HL-60 (cell line): ENCODE measurements around the gene GLI3.

ENCODE experiments used
- GABPA ChIP-seq: IDR thresholded peaks from 2 replicates; pipeline ENCODE4 v1.6.1; 2012; ENCODE audit warnings: low read depth
- POLR2AphosphoS5 ChIP-seq: IDR thresholded peaks from 2 replicates; pipeline ENCODE4 v1.6.1; 2012; ENCODE audit warnings: low read depth
- TF ChIP-seq, protein P1 (sequence below): IDR thresholded peaks from one replicate; pipeline ENCODE4 v1.5.1; 2011; ENCODE audit warnings: low read length, control low read depth, inconsistent platforms; ENCODE audit not compliant: insufficient read depth
- TF ChIP-seq, protein P2 (sequence below): IDR thresholded peaks from 2 replicates; pipeline ENCODE4 v1.6.1; 2012; ENCODE audit warnings: low read depth; ENCODE audit not compliant: insufficient replicate concordance

DNA sequence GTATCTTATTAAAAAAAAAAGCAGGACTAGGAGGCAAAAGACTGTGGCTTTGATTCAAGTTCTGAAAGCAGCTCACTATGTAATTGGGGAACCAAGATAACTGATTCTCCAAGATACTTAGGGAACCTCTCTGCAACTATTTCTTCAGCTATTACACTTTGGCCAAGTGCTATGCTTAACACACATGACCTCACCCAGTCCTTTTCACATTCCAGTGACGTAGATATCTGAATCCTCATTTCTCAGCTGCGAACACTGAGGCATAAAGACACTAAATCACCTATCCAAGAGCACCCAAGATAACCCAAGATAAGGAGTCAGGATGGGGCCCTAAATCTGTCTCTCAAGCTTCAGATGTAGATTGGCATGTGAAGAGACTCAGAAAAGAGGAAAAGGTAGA lies 133.6 kb downstream of the GLI3 start:
- TF ChIP-seq, protein P1, sequence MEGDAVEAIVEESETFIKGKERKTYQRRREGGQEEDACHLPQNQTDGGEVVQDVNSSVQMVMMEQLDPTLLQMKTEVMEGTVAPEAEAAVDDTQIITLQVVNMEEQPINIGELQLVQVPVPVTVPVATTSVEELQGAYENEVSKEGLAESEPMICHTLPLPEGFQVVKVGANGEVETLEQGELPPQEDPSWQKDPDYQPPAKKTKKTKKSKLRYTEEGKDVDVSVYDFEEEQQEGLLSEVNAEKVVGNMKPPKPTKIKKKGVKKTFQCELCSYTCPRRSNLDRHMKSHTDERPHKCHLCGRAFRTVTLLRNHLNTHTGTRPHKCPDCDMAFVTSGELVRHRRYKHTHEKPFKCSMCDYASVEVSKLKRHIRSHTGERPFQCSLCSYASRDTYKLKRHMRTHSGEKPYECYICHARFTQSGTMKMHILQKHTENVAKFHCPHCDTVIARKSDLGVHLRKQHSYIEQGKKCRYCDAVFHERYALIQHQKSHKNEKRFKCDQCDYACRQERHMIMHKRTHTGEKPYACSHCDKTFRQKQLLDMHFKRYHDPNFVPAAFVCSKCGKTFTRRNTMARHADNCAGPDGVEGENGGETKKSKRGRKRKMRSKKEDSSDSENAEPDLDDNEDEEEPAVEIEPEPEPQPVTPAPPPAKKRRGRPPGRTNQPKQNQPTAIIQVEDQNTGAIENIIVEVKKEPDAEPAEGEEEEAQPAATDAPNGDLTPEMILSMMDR, result no peak
- TF ChIP-seq, protein P2, sequence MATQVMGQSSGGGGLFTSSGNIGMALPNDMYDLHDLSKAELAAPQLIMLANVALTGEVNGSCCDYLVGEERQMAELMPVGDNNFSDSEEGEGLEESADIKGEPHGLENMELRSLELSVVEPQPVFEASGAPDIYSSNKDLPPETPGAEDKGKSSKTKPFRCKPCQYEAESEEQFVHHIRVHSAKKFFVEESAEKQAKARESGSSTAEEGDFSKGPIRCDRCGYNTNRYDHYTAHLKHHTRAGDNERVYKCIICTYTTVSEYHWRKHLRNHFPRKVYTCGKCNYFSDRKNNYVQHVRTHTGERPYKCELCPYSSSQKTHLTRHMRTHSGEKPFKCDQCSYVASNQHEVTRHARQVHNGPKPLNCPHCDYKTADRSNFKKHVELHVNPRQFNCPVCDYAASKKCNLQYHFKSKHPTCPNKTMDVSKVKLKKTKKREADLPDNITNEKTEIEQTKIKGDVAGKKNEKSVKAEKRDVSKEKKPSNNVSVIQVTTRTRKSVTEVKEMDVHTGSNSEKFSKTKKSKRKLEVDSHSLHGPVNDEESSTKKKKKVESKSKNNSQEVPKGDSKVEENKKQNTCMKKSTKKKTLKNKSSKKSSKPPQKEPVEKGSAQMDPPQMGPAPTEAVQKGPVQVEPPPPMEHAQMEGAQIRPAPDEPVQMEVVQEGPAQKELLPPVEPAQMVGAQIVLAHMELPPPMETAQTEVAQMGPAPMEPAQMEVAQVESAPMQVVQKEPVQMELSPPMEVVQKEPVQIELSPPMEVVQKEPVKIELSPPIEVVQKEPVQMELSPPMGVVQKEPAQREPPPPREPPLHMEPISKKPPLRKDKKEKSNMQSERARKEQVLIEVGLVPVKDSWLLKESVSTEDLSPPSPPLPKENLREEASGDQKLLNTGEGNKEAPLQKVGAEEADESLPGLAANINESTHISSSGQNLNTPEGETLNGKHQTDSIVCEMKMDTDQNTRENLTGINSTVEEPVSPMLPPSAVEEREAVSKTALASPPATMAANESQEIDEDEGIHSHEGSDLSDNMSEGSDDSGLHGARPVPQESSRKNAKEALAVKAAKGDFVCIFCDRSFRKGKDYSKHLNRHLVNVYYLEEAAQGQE, result no peak
- no peak for TF ChIP-seq POLR2AphosphoS5
- TF ChIP-seq GABPA, result no peak
